Measurements from ENCODE around the gene BEND7.

DNA sequence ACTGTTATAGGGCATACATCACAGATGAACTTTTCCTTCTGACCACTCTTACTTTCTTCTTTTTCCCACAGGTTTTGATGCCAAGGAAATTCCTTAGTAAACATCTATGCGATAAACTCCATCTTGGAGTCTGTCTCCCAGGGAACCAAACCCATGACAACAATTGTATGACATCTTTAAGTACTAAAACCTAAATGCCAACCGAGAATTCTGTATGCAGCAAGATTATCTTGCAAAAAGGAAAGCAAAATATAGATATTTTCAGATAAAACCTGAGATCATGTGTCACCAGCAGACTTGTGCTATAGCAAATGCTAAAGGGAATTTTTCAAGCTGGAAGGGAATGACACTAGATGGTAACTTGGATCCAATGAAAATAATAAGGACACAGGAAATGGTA is 22.0 kb upstream of the BEND7 start:
- TF ChIP-seq, protein P1, sequence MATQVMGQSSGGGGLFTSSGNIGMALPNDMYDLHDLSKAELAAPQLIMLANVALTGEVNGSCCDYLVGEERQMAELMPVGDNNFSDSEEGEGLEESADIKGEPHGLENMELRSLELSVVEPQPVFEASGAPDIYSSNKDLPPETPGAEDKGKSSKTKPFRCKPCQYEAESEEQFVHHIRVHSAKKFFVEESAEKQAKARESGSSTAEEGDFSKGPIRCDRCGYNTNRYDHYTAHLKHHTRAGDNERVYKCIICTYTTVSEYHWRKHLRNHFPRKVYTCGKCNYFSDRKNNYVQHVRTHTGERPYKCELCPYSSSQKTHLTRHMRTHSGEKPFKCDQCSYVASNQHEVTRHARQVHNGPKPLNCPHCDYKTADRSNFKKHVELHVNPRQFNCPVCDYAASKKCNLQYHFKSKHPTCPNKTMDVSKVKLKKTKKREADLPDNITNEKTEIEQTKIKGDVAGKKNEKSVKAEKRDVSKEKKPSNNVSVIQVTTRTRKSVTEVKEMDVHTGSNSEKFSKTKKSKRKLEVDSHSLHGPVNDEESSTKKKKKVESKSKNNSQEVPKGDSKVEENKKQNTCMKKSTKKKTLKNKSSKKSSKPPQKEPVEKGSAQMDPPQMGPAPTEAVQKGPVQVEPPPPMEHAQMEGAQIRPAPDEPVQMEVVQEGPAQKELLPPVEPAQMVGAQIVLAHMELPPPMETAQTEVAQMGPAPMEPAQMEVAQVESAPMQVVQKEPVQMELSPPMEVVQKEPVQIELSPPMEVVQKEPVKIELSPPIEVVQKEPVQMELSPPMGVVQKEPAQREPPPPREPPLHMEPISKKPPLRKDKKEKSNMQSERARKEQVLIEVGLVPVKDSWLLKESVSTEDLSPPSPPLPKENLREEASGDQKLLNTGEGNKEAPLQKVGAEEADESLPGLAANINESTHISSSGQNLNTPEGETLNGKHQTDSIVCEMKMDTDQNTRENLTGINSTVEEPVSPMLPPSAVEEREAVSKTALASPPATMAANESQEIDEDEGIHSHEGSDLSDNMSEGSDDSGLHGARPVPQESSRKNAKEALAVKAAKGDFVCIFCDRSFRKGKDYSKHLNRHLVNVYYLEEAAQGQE (IDR thresholded peaks at IDR 0.05; ENCODE audit: insufficient replicate concordance, low read depth) = no peak
- TF ChIP-seq, protein P2, sequence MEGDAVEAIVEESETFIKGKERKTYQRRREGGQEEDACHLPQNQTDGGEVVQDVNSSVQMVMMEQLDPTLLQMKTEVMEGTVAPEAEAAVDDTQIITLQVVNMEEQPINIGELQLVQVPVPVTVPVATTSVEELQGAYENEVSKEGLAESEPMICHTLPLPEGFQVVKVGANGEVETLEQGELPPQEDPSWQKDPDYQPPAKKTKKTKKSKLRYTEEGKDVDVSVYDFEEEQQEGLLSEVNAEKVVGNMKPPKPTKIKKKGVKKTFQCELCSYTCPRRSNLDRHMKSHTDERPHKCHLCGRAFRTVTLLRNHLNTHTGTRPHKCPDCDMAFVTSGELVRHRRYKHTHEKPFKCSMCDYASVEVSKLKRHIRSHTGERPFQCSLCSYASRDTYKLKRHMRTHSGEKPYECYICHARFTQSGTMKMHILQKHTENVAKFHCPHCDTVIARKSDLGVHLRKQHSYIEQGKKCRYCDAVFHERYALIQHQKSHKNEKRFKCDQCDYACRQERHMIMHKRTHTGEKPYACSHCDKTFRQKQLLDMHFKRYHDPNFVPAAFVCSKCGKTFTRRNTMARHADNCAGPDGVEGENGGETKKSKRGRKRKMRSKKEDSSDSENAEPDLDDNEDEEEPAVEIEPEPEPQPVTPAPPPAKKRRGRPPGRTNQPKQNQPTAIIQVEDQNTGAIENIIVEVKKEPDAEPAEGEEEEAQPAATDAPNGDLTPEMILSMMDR (IDR thresholded peaks at IDR 0.05; ENCODE audit: insufficient read depth, low read length) = no peak
- no peak for TF ChIP-seq POLR2AphosphoS5 (IDR thresholded peaks at IDR 0.05; ENCODE audit: low read depth)
- no peak for TF ChIP-seq GABPA (IDR thresholded peaks at IDR 0.05; ENCODE audit: low read depth)
- TF ChIP-seq SPI1 (IDR thresholded peaks at IDR 0.05; ENCODE audit: borderline replicate concordance, low read depth) = no peak
